Liver (tissue), 9 donors: ENCODE data around the gene KLK12. TPM values are rescaled to one million over a fixed set of nuclear protein-coding genes. Genes with fewer than 3 reads are reported as not detected.

Experiments
- DNase-seq: peaks from one replicate; pipeline ENCODE4 v3.0.0-alpha.2; 2017; ENCODE audit warnings: low spot score
- H3K27ac ChIP-seq, 2 donors: one replicate each; pipeline ENCODE4 v1.7.0; 2013; ENCODE audit warnings: inconsistent platforms in 2 of 2, low read length in 2 of 2, control low read depth in 1 of 2, low read depth in 1 of 2, mild to moderate bottlenecking in 1 of 2
- H3K27me3 ChIP-seq, 4 donors: one replicate each; pipeline versions ENCODE4 v1.6.1 to v1.7.0; 2013; ENCODE audit warnings: low read length in 3 of 4, inconsistent platforms in 1 of 4, mild to moderate bottlenecking in 1 of 4, moderate library complexity in 1 of 4; ENCODE audit not compliant: control insufficient read depth in 4 of 4, insufficient read depth in 4 of 4
- H3K36me3 ChIP-seq, 4 donors: one replicate each; pipeline versions ENCODE4 v1.6.1 to v1.7.0; 2013; ENCODE audit warnings: low read length in 3 of 4, mild to moderate bottlenecking in 3 of 4, low read depth in 1 of 4, moderate library complexity in 1 of 4; ENCODE audit not compliant: control insufficient read depth in 4 of 4, insufficient read depth in 3 of 4
- H3K4me1 ChIP-seq, 4 donors: one replicate each; pipeline versions ENCODE4 v1.6.1 to v1.7.0; 2013; ENCODE audit warnings: low read length in 3 of 4, mild to moderate bottlenecking in 3 of 4, moderate library complexity in 1 of 4; ENCODE audit not compliant: control insufficient read depth in 4 of 4, insufficient read depth in 4 of 4
- H3K4me3 ChIP-seq, 3 donors: one replicate each; pipeline versions ENCODE4 v1.6.1 to v1.7.0; 2013; ENCODE audit warnings: low read length in 3 of 3, control low read depth in 1 of 3, low read depth in 1 of 3, mild to moderate bottlenecking in 1 of 3
- H3K9ac ChIP-seq, 2 donors: one replicate each; pipeline ENCODE4 v1.7.0; 2013; ENCODE audit warnings: low read length in 2 of 2, mild to moderate bottlenecking in 2 of 2, moderate library complexity in 2 of 2, control low read depth in 1 of 2, low read depth in 1 of 2
- H3K9me3 ChIP-seq, 4 donors: one replicate each; pipeline versions ENCODE4 v1.6.1 to v1.7.0; 2013; ENCODE audit warnings: low read length in 3 of 4; ENCODE audit not compliant: control insufficient read depth in 4 of 4
- EGR1 ChIP-seq, 2 donors: IDR thresholded peaks; 2 replicates each; pipeline ENCODE4 v1.6.1; 2016 to 2018; ENCODE audit warnings: antibody characterized with exemption in 2 of 2, low read depth in 2 of 2
- FOXA1 ChIP-seq: IDR thresholded peaks from 2 replicates; pipeline ENCODE4 v1.6.1; 2016; ENCODE audit warnings: antibody characterized with exemption
- FOXA2 ChIP-seq: IDR thresholded peaks from 2 replicates; pipeline ENCODE4 v1.6.1; 2016; ENCODE audit warnings: antibody characterized with exemption
- GABPA ChIP-seq, 2 donors: IDR thresholded peaks in 1 of 2; conservative IDR thresholded peaks in 1 of 2; 2 replicates each; pipeline ENCODE4 v1.6.1; 2016; ENCODE audit warnings: antibody characterized with exemption in 2 of 2, mild to moderate bottlenecking in 1 of 2, moderate library complexity in 1 of 2
- HNF4A ChIP-seq, 2 donors: conservative IDR thresholded peaks; 2 replicates each; pipeline ENCODE4 v1.6.1; 2016; ENCODE audit warnings: antibody characterized with exemption in 2 of 2, mild to moderate bottlenecking in 2 of 2
- HNF4G ChIP-seq: IDR thresholded peaks from 2 replicates; pipeline ENCODE4 v1.6.1; 2016; ENCODE audit warnings: antibody characterized with exemption
- JUND ChIP-seq, 2 donors: IDR thresholded peaks; 2 replicates each; pipeline ENCODE4 v1.6.1; 2016; ENCODE audit warnings: antibody characterized with exemption in 2 of 2
- NR2F2 ChIP-seq: IDR thresholded peaks from 2 replicates; pipeline ENCODE4 v1.6.1; 2016; ENCODE audit warnings: antibody characterized with exemption
- RAD21 ChIP-seq, 2 donors: IDR thresholded peaks; 2 replicates each; pipeline ENCODE4 v1.6.1; 2016; ENCODE audit warnings: antibody characterized with exemption in 2 of 2, mild to moderate bottlenecking in 2 of 2
- RXRA ChIP-seq, 2 donors: IDR thresholded peaks; 2 replicates each; pipeline ENCODE4 v1.6.1; 2017 to 2018; ENCODE audit warnings: antibody characterized with exemption in 2 of 2, mild to moderate bottlenecking in 1 of 2
- SP1 ChIP-seq: IDR thresholded peaks from 2 replicates; pipeline ENCODE4 v1.6.1; 2018; ENCODE audit warnings: antibody characterized with exemption, mild to moderate bottlenecking
- TAF1 ChIP-seq: conservative IDR thresholded peaks from 2 replicates; pipeline ENCODE4 v1.6.1; 2016; ENCODE audit warnings: antibody characterized with exemption, mild to moderate bottlenecking
- WGBS: extraction: QIAGEN DNeasy Blood & Tissue Kit; methylation state at CpG from one replicate; pipeline ENCODE4 v1.1.7; 2013; 5-methylcytosine and 5-hydroxymethylcytosine counted together
- polyA plus RNA-seq, 2 donors: library from polyadenylated mRNA; stranded (reverse) in 1 of 2; unstranded in 1 of 2; fragments of 200-250 nt in 1 of 2; fragments of >200 nt in 1 of 2; fragmentation: Nextera tagmentation in 1 of 2; extraction: Ambion mirVana in 1 of 2; gene quantifications; one replicate each; pipeline versions ENCODE4 v1.2.1 to v1.2.3, GENCODE V29; 2013 to 2015
- total RNA-seq, 2 donors: library from RNA; depleted of rRNA; stranded (reverse); fragments of >200 nt; gene quantifications; one replicate each; pipeline ENCODE4 v1.2.3, GENCODE V29; 2014
- TF ChIP-seq, protein P1 (sequence below): fragments of 150-350 bp; IDR thresholded peaks from 2 replicates; pipeline ENCODE4 v1.5.1; 2017; ENCODE audit warnings: improper control_type of control experiment, low read depth, low read length; ENCODE audit not compliant: missing input control
- TF ChIP-seq, protein P2 (sequence below): IDR thresholded peaks from 2 replicates; pipeline ENCODE4 v1.6.1; 2016; ENCODE audit warnings: antibody characterized with exemption
- TF ChIP-seq, protein P3 (sequence below): IDR thresholded peaks from 2 replicates; pipeline ENCODE4 v1.6.1; 2016; ENCODE audit warnings: antibody characterized with exemption
- TF ChIP-seq, protein P4 (sequence below): IDR thresholded peaks from 2 replicates; pipeline ENCODE4 v1.6.1; 2016; ENCODE audit warnings: antibody characterized with exemption, mild to moderate bottlenecking
- TF ChIP-seq, protein P5 (sequence below): IDR thresholded peaks from 2 replicates; pipeline ENCODE4 v1.6.1; 2016; ENCODE audit warnings: antibody characterized with exemption
- donor health status: healthy.
- donor health status: healthy.
- donor health status: healthy.
- donor health status: healthy.
- donor health status: healthy.

KLK12 gene
- total and polyA plus RNA-seq, 4 donors: not detected

DNA sequence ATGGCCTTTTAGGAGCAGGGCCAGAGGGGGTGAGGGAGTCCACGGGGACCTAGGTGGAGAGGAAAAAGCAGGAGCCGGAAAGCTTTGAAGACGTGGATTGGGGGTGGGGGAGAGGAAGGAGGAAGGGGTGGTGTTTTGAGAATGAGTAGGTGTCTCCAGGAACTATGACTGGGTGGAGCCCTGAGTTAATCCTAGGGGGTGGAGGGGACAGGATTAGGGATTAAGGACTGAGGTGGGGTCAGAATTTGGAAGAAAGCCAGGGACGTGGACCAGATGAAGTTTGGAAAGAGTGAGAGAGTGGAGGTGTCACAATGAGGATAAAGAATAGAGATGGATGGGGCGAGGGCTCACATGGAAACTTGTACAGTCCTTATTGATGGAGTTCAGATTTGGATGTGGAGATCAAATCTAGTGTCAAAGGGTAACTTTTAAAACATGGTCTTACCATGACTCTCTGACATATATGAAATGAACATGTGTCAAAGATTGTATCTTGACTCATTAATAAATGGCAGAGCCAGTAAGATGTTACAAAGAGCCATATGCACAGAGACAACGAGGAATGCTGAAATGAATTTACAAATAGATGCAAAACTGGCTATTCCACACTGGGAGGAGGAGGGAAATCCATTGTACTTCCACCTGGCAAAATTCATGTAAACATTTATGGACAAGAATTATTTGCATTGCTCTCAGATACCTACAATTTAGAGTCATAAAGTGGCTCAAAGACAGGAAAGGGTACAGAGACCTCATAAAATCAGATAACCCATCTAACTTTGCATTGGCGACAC is 31.8 kb upstream of the KLK12 start (continued):
- TF ChIP-seq JUND (IDR thresholded peaks at IDR 0.05): no peak
- TF ChIP-seq FOXA1: no peak

DNA sequence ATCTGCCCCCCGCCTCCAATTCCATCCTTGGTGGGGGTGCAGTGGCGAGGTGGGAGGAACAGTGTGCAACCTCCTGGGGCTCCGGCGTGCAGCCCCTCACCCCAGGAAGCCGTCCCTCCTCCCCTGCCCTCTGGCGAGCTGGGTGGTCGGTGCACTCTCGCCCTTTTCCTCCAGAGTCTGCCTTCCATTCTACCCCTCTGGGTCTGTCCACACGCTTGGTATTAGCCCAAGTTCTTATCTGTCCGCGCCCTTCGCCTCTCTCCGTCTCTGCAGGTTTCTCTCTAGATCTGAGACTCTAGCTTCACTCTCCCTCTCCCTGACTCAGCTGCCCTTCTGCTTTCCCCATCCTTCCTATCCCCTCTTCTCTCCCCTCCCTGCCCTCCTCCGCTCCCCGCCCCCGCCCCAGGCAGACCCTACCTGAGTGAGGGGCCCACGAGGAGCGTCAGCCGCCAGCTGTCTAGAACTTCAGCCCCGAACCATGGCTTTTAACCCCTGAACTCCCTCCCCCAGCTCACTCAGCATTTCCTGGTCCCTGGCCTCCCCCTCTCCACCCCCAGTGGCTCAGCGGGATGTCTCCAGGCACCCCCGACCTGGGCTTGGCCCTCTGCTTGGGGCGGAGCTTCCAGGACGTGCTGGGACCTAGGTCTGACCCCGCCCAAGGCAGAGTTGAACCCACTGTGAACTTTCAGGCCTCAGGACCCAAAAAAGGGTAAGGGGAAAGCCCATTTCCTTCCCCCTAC is 30.6 kb upstream of the KLK12 start:
- Histone ChIP-seq H3K36me3 (no peaks in the 10 kb centered on the region), H3K4me1 (no peaks in the 10 kb centered on the region), H3K27ac (no peak overlapping the region), H3K27me3 (peaks cover 0 to 6% (median 1%) of the 10 kb centered on the region in 4 donors), H3K9ac (no peak overlapping the region), H3K4me3 (no peak overlapping the region), H3K9me3 (no peaks in the 10 kb centered on the region)
- WGBS: 12% methylated on average over 25 of the region's 25 CpGs
- no peak for DNase-seq
- TF ChIP-seq SP1 (no peak), TAF1 (no peak), FOXA1 (no peak), GABPA (IDR thresholded peaks at IDR 0.05 in 1 of 2, conservative IDR thresholded peaks at IDR 0.05 in 1 of 2) (no peak), NR2F2 (no peak), RAD21 (IDR thresholded peaks at IDR 0.05) (no peak), EGR1 (IDR thresholded peaks at IDR 0.05; ENCODE audit: low read depth in 2 of 2) (no peak), JUND (IDR thresholded peaks at IDR 0.05) (no peak), RXRA (IDR thresholded peaks at IDR 0.05) (no peak), HNF4G (no peak), FOXA2 (no peak), HNF4A (conservative IDR thresholded peaks at IDR 0.05) (no peak)
- TF ChIP-seq, protein P1, sequence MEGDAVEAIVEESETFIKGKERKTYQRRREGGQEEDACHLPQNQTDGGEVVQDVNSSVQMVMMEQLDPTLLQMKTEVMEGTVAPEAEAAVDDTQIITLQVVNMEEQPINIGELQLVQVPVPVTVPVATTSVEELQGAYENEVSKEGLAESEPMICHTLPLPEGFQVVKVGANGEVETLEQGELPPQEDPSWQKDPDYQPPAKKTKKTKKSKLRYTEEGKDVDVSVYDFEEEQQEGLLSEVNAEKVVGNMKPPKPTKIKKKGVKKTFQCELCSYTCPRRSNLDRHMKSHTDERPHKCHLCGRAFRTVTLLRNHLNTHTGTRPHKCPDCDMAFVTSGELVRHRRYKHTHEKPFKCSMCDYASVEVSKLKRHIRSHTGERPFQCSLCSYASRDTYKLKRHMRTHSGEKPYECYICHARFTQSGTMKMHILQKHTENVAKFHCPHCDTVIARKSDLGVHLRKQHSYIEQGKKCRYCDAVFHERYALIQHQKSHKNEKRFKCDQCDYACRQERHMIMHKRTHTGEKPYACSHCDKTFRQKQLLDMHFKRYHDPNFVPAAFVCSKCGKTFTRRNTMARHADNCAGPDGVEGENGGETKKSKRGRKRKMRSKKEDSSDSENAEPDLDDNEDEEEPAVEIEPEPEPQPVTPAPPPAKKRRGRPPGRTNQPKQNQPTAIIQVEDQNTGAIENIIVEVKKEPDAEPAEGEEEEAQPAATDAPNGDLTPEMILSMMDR: no peak
- TF ChIP-seq, protein P2, sequence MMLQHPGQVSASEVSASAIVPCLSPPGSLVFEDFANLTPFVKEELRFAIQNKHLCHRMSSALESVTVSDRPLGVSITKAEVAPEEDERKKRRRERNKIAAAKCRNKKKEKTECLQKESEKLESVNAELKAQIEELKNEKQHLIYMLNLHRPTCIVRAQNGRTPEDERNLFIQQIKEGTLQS: no peak
- TF ChIP-seq, protein P3, sequence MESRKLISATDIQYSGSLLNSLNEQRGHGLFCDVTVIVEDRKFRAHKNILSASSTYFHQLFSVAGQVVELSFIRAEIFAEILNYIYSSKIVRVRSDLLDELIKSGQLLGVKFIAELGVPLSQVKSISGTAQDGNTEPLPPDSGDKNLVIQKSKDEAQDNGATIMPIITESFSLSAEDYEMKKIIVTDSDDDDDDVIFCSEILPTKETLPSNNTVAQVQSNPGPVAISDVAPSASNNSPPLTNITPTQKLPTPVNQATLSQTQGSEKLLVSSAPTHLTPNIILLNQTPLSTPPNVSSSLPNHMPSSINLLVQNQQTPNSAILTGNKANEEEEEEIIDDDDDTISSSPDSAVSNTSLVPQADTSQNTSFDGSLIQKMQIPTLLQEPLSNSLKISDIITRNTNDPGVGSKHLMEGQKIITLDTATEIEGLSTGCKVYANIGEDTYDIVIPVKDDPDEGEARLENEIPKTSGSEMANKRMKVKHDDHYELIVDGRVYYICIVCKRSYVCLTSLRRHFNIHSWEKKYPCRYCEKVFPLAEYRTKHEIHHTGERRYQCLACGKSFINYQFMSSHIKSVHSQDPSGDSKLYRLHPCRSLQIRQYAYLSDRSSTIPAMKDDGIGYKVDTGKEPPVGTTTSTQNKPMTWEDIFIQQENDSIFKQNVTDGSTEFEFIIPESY: no peak
- TF ChIP-seq, protein P4, sequence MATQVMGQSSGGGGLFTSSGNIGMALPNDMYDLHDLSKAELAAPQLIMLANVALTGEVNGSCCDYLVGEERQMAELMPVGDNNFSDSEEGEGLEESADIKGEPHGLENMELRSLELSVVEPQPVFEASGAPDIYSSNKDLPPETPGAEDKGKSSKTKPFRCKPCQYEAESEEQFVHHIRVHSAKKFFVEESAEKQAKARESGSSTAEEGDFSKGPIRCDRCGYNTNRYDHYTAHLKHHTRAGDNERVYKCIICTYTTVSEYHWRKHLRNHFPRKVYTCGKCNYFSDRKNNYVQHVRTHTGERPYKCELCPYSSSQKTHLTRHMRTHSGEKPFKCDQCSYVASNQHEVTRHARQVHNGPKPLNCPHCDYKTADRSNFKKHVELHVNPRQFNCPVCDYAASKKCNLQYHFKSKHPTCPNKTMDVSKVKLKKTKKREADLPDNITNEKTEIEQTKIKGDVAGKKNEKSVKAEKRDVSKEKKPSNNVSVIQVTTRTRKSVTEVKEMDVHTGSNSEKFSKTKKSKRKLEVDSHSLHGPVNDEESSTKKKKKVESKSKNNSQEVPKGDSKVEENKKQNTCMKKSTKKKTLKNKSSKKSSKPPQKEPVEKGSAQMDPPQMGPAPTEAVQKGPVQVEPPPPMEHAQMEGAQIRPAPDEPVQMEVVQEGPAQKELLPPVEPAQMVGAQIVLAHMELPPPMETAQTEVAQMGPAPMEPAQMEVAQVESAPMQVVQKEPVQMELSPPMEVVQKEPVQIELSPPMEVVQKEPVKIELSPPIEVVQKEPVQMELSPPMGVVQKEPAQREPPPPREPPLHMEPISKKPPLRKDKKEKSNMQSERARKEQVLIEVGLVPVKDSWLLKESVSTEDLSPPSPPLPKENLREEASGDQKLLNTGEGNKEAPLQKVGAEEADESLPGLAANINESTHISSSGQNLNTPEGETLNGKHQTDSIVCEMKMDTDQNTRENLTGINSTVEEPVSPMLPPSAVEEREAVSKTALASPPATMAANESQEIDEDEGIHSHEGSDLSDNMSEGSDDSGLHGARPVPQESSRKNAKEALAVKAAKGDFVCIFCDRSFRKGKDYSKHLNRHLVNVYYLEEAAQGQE: no peak
- TF ChIP-seq, protein P5, sequence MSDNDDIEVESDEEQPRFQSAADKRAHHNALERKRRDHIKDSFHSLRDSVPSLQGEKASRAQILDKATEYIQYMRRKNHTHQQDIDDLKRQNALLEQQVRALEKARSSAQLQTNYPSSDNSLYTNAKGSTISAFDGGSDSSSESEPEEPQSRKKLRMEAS: no peak
